Activated T-helper 1 cell treated with Interleukin-2 at 50 U/mL for 16 hours (primary cell): Measurements from ENCODE around the gene CYP19A1.

ENCODE experiments used
- DNase-seq: peaks from one replicate; pipeline ENCODE4 v3.0.0-alpha.2; 2020; ENCODE audit warnings: low read depth

The CYP19A1 gene

DNA sequence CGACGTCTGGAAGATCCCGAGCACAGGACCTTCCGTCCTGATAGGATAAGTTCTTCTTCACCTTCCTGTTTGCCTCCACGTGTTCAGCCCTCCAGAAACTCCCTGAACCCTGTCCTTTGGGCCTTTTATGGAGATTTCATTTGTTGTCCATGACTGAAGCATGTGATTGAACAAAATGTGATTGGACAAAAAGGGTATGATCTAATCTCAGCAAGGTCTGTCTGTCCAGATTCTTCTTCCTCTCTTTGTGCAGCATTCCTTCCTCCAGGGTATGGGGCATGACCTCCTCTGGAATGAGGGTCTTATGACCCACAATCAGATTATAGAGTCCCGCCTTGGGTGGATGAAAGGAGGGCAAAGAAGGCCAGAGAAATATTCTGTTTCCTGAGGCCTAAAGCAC, at the start of gene CYP19A1:
Gene CYP19A1 (minus strand): TSS at position 101 of the 400 bp plus-strand sequence. CDS start 95,684 bp downstream, outside the sequence.
- DNase-seq = no peak

- no peak for DNase-seq
Observed at GRCh38 chr15:51387699-51388041, 49.3 kb upstream of the CYP19A1 start.

- DNase-seq = no peak
Observed at GRCh38 chr15:51386960-51387698, 48.7 kb upstream of the CYP19A1 start.

- no peak for DNase-seq
Observed at GRCh38 chr15:51386486-51386885, 48.1 kb upstream of the CYP19A1 start.

GRCh38 chr15:51386029-51386428, 47.6 kb upstream of the CYP19A1 start:
- no peak for DNase-seq

DNA sequence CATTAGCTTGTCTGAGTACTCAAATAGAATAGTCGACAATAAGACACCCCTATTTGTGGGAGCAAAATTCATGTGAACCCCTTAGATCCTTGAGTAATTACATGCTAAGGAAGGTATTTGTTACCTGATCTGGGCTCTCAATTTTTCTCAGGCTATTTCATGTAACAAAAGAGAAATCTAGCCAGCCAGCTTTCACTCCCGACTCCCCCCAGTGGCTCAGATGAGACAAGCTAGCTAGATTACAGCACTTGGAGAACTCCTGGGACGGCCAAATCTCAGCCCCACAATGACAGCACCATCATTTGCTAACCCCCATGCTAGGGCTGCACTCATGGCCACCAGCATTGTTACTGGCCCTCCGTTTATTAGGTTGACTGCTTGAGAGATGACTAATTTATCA, 44.4 kb upstream of the CYP19A1 start:
- no peak for DNase-seq

GRCh38 chr15:51380999-51381806, 42.8 kb upstream of the CYP19A1 start:
- no peak for DNase-seq

- no peak for DNase-seq
Observed at GRCh38 chr15:51379390-51379789, 41.0 kb upstream of the CYP19A1 start.

DNA sequence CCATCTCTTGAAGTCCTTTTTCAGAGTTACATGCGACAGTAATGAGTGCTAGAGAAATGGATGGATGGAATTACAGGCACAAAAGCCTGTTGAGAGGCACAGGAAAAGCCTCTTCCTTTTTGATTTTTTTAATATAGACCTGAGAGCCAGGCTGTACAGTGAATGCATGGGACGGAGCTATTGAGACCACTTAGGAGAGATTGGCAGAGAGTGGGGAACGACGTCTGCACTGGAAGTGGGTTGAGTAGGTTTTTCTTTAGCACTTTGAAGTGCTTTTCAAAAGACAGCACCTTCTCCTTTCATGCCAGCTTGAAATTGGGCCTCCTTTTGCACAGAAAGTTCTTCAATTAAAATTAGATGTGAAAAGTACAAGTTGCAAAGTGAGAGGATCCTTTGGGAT, 40.0 kb upstream of the CYP19A1 start:
- DNase-seq = no peak

GRCh38 chr15:51377038-51377786, 38.8 kb upstream of the CYP19A1 start:
- no peak for DNase-seq

DNA sequence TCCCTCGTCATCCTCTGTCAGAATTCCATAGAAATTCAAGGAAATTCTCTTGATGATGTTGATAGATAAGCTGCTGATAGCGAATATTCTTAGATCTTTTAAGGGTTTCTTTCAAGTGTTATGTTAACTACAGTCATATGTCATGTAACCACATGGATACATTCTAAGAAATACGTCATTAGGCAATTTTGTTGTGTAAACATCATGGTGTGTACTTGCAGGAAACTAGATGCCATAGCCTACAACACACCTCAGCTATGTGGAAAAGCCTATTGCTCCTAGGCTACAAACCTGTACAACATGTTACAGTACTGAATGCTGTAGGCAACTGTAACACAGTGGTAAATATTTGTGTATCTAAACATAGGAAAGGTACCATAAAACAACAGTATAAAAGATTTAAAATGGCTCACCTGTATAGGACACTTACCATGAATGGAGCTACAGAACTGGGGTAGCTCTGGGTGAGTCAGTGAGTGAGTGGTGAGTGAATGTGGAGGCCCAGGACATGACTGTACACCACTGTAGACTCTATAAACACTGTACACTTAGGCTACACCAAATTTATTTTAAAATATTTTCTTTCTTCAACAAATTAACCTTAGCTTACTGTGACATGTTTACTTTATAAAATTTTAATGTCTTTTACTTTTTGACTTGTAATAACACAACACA, 37.7 kb upstream of the CYP19A1 start:
- no peak for DNase-seq

GRCh38 chr15:51374131-51374530, 35.7 kb upstream of the CYP19A1 start:
- no peak for DNase-seq

DNA sequence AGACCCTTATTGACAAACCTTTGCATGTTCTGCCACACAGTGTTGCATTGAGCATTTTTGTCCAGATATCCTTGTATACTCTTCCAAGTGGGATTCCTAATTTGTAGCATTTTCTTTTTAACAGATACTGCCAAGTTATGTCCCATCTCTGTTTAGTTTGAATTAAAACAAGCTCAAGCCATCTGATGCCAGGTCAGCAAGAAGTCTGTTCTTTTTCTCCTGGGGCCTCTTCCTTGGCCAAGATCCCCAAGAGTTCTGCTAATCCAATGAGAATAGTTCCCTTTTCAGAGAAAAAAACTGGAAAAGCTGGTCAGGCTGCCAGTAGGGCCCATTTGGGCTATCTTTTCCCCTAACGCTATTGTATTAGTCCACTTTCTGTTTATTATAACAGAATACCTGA, 32.9 kb upstream of the CYP19A1 start:
- no peak for DNase-seq

DNA sequence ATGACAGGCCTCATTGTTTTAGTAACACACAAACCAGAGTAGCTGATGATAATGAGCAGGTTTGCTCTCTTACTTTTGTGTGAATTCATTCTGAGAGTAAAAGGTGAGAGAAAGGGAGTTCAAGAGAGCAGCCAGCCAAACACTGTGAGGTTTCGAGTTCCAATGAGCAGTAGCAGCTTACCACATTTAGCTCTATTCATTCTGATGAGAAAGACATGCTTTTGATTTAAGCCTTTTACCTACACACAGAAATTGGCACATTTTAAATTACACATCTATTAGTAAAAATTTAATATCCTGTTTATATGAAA, 31.0 kb upstream of the CYP19A1 start:
- DNase-seq = no peak

DNA sequence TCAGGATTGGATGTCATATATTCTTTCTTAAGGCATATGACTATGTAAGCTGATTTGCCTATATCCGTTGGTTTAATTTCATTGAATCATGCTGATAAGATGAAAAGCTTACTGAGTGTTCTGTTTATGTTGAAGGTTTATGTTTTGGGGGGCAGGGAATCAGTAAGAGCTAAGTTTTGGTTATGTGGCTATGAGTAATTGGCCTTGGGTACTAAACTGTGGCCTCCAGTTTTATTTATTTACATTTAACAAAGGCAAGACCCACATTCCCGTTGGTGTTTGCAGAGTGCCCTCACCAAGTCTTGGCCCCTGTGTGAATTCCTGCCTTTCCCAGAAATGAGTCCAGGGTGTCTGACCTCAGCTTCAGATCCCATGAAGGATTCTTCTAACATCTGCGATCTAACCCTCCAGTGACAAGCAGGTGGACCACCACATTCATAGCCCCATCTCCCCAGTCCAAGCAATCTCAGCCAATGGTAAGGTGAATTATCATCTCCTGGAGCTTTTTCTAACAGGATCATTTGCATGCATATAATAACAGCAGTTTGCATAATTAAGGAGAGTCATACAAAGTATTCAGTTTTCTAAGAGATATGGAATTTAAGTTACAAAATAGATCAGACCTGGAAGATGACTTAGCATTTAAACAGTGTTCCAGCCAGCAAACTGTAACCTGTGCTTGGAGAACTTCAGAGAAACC, 30.5 kb upstream of the CYP19A1 start:
- DNase-seq = no peak

DNA sequence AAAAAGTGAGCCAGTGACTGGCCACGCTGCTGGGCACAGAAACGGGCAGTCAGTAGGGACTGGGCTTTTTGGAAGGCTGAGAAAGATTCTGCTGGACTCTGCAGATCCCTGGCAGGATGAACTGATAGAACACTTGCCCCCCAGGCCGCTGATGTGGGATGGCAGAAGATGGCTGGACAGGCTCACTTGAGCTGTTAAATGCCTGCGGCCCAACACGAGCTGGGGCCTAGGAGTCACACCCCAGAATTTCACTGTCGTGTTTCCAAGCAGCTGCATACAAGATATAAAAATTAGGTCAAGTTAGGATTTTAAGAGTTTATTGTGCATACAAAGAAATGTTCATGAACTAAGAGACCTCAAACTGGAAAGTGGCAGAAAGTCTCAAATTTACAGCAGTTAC, 29.9 kb upstream of the CYP19A1 start:
- no peak for DNase-seq

- DNase-seq = no peak
Observed at GRCh38 chr15:51367322-51367976, 29.1 kb upstream of the CYP19A1 start.

DNA sequence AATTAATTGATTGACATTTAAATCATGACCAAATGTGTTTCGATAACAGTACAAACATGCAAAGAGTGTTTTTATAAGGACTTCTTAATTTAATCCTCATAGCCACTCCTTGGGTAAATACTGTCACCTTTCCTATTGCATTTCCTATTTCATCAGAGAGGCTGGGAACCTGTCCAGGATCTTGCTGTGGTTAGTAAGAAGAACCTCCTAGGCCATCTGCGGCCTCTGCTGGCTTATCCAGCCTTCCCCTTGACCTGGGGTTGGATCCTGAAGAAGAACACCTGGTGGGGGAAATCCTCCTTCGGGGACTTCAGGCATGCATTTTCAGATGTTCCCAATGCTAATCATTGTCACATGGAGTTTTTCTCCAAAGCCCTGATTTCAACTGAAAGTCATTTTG, 28.5 kb upstream of the CYP19A1 start:
- no peak for DNase-seq

GRCh38 chr15:51366071-51366470, 27.7 kb upstream of the CYP19A1 start:
- no peak for DNase-seq

GRCh38 chr15:51365417-51365816, 27.0 kb upstream of the CYP19A1 start:
- no peak for DNase-seq

GRCh38 chr15:51363383-51363782, 25.0 kb upstream of the CYP19A1 start:
- DNase-seq = no peak
